Fibroblast of skin of scalp (primary cell): ENCODE data around the gene PEAK1.

Experiments used
- DNase-seq: peaks from one replicate; pipeline ENCODE4 v3.0.0-alpha.2; 2013

PEAK1 gene

DNA sequence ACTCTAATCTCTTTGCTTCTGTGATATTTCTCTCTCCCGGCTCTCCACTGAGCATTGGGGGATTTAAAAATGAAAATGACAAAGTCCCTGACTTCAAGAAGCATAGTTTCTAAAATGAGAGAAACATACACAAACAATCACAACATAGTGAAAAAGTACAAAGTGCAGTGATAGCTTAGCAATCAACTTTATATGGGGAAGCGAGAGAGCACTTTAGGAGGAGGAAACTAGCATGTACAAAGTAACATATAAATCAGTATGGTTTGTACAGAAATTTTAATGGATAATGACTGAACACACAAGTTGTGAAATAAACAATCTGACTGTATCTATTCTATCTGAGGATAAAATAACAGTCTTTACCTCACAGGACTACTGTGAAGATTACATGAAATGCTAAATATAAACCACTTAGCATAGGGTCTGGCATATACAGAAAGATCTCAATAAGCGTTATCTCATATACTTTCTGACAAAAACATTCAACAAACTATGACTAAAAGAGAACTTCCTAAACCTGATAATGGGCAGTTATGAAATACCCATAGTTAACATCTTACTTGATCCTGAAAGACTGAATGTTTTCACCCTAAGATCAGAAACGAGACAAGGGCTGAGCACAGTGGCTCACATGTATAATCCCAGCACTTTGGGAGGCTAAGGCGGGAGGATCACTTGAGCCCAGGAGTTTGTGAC, 61.2 kb downstream of the PEAK1 start:
- DNase-seq: no peak

DNA sequence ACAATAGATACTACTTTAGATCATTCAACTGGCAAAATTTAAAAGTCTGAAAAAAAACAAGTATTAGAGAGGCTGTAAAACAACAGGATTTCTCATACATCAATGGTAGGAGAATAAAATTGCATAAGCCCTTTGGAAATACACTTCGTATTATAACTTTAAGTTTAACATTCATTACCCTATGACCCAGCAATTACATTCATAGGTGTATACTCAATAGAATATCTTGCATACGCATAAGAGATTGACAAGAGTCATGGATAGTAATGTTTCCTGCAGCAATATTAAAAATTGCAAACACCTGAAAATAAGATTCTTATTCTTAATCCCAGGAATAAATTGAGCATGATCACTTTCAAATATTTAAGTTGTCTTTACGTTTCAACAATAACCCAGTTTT, 63.6 kb downstream of the PEAK1 start:
- no peak for DNase-seq

GRCh38 chr15:77355321-77355720, 64.6 kb downstream of the PEAK1 start:
- no peak for DNase-seq

DNA sequence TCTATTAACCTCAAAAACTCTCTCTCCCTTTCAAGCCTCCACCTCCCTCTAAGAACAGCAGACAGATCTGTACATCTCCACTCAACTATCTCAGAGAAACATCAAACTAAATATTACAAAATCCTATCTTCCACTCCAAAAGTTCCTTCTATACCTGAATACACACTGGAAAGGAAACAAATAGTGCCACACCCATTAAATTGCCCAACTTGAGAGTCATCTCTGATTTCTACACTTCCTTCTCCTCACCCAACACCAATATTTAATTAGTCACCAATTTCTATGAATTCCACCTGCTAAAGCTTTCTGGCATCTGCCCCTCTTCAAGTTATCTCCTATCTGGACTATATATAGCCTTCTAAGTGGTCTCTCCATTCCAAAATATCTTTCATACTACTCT, 65.8 kb downstream of the PEAK1 start:
- no peak for DNase-seq

GRCh38 chr15:77352887-77353286, 67.0 kb downstream of the PEAK1 start:
- DNase-seq: no peak

GRCh38 chr15:77350792-77351191, 69.1 kb downstream of the PEAK1 start:
- DNase-seq: no peak

DNA sequence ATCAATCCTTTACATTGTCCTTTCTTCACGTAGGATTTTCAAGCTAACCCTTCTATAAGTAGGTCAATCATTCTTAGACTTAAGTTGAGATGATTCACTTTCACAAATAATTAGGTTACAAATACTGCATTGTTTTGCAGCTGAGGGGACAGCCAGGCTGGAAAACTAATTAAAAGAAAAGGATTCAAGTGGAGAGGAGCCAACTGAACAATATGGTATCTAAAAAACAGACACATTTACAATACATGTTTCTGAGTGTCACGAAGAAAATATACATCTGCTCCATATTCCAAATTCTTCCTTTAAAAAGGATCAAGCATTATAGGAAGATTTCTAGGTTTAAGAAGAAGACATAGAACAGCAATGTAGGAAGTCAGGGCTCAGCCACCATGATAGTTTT, 70.2 kb downstream of the PEAK1 start:
- no peak for DNase-seq

DNA sequence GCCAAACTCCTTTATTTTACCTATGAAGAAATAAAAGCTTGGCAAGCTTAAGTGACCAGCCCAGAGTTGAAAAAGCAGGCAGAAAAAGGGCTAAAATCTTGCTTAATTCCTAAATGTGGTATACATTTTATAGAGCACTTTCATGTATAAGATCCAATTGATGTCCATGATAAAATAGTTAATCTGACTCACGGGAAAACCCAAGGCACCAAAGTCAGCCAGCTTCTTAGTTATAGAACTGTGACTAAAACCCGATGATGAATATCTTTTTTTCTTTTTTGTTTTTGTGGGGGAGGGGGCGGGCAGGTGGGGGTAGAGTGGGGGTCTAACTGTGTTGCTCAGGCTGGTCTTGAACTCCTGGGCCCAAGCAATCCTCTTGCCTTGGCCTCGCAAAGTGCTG, 71.4 kb downstream of the PEAK1 start:
- DNase-seq: no peak

DNA sequence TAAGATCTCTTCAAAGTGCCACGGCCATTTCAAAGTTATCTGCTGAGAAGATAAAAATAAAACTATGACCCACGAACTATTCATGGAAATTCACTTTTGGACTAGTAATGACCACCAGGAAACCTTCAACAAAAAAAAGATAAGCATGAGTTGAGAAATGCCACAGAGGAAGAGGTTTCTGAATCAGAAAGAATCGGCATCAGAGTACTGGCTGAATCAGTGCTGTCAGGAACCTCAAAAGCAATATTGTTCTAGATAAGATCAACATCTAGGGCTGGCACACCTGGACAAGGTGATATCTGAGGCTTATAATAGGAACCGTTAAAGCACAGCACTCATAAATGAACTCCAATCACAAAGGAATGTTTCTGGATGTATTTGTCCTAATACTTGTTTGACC, 72.7 kb downstream of the PEAK1 start:
- no peak for DNase-seq

DNA sequence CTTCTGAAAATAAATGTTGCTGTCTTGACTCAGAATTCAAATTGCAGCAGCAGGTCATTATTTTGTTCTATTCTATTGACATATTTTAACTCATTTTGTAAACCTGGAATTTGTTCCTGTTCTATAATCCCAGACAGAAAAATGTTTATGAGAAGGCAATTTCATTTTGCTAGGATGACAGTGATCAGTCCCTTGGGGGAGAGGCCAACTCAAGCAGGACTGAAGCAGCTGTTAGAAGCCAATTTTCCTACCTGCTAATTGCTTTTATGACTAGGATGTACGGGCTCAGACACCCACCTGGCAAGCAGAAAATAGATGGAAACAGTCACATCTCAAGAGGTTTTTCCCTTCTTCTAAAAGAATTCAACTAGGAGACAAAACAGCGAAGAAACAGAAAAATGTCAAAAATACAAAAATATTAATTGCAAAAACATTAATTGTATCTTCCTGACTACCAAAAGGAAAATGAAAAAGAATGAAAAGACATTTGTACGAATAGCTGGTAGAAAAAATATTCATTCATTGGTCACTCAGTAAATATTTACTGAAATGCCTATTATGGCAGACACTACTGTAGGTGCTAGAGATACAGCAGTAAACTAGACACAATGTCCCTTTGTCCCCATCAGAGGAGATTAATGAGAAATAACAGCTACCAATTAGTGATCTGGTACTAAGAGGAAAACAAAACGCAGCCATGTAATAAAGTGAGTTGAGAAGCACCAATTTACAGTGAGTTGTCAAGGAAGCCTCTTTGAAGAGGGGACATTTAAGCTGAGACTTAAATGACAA, 73.5 kb downstream of the PEAK1 start:
- no peak for DNase-seq

DNA sequence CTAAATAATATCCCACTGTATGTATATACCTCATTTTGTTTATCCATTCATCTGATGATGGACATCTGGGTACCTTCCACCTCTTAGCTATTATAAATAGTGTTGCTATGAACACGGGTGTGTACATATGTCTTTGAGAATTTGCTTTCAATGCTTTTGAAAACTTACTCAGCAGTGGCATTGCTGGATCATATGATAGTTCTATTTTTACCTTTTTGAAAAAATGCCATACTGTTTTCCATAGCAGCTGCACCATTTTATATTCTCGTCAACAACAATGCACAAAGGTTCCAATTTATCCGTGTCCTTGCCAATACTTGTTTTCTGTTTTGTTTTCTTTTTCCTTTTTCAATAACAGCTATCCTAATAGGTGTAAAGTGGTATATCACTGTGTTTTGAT, 77.1 kb downstream of the PEAK1 start:
- DNase-seq: no peak

GRCh38 chr15:77340245-77340644, 79.7 kb downstream of the PEAK1 start:
- no peak for DNase-seq

GRCh38 chr15:77336006-77336405, 83.9 kb downstream of the PEAK1 start:
- DNase-seq: no peak

DNA sequence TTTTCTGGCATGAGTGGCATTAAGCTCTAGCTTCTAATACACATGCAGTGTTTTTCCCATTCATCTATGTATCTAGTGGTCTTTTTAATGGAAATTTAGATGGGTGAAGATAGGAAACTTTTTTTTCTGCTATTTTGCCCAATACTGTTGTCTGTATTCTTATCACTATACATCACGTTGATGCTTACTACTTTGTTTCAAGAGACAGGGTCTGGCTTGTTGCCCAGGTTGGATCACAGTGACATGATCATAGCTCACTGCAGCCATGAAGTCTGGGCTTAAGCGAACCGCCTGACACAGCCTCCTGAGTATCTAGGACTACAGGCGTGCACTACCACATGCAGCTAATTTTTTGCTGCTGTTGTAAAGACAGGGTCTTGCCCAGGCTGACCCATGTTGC, 84.6 kb downstream of the PEAK1 start:
- DNase-seq: peak; percentile 39

DNA sequence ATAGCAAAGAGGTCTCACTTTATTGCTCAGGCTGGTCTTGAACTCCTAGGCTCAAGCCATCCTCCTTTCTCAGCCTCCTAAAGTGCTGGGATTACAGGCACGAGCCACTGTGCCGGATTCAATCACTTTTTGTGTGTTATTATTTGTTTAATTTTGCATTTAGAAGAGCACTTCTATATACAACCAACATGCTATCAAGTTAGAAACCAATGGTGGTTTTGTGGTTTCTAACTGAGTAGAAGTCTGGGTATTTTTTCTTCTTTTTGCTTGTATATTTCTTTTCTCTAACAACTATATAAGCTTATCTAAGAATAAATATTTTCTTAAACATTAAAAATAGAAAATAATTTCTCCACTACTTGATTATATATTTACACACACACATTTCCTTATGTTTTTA, 86.7 kb downstream of the PEAK1 start:
- no peak for DNase-seq

DNA sequence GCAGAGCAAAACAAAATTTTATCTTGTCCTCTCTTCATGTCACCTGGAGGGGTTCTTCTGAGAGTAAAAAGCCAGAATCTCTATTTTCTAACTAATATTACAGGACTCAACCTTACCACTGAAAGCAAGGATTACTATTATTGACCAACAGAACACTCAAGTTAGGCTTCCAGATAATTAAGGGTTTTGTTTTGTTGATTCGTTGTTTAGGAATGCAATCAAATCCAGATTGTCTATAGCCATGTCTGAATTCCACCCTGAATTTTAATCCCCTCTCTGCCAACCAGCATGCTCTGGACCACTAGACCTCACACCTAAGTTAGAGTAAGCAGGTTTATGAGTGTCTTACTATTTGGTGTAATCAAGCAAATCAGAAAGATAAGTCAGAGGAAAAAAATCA, 90.7 kb downstream of the PEAK1 start:
- no peak for DNase-seq

DNA sequence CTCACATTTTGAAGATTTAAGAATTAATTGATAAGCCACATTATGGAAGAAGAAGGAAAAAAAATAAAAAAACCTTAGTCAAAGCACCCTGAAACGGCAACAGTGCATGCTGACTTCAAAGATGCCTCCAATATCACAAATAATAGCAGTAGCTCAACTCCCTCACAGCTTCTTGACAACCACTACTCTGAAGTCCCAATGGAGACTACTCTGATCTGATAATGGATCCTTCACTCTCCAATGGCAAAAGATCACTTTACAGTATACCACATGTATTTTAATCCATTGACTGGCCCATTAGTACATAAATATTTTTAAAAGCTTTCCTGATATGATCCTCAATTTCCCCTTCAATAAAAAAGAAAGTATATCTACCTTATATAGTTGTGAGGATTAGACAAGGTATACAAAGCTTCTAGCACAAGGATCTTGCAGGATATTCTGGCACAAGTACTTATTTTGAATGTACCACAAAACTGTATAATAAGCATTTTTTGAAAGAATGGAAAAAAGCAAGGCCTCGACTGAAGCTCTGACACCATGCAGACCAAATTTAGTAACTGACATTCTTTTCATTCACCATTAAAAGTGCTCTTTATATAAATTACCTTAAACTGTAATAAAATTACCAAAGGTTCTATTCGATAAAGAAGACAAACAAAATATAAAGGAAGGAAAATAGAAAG, 91.9 kb downstream of the PEAK1 start:
- no peak for DNase-seq

- DNase-seq: no peak
Measured at GRCh38 chr15:77327168-77327567, 92.7 kb downstream of the PEAK1 start.

GRCh38 chr15:77326366-77326765, 93.5 kb downstream of the PEAK1 start:
- DNase-seq: no peak

GRCh38 chr15:77312523-77312922, 107.4 kb downstream of the PEAK1 start:
- peak; percentile 72 for DNase-seq

DNA sequence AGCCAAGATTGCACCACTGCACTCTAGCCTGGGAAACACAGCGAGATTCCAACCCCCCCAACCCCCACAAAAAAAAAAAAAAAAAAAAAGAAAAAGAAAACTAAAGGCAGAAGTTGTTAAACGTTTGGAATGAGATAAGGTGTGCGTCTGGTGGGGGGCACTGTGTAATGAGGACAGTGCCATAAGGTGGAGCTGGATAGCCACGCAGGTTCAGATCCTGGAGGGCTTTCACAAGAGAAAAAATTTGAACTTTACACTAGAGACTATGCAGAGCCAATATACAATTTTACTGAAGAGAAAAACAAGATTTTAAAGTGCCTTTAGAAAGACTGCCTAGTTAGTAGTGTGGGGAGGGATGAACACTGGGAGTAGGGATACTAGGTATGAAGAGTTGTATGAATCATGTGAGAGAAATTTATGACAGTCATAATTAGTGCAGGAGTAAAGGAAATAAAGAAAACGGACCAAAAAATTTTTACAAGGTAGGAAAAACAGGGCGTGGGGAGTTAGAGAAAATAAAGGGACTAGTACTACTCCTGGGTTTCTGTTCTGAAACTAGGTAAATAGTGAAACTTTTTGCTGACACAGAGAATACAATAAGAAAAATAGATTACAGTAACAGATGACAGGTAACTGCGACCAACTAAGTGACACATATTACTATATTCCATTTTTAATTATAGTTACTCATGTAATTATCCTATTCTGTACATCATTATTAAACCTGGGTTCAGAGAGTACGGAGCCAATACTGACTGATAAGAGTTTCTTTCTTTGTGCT, 108.1 kb downstream of the PEAK1 start:
- no peak for DNase-seq

DNA sequence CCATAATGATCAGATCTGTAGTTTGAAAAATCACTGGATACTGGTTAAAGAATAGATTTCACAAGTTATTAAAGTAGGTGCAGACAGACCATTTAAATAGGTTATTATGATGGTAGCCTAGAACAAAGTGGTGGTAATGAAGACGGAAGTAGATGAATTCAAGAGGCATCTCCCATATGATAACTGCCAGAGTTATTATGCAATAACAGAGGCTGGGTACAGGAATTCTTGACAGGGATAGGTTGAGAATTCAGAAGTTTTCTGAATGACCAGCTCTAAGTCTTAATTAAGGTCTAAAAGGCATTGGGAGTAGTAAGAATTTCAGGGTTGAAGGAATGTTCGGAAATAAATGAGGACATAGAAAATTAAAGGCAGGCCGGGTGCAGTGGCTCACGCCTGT, 108.9 kb downstream of the PEAK1 start:
- no peak for DNase-seq

DNA sequence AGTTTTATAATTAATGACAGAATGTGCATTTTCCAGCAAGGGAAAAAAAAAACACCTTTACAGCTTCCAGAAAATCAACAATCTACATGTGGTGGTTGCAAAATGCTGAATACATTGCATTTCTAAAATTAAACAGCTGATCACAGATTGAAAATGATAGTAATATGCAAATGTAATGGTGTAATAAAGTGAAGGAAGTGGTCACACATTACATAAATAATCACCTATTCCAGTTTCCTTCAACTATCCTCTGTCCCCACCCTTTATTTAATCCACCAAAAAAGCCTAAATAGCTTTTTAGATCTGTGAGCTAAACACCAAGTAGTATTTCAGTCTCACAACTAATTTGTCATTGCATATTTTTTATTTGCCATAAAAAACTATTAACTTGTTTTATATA, 110.5 kb downstream of the PEAK1 start:
- no peak for DNase-seq
